IMR-90 (cell line): Measurements from ENCODE around the gene TGM2. TPM values are rescaled to one million over a fixed set of nuclear protein-coding genes. Genes with fewer than 3 reads are reported as not detected.
A peak's percentile ranks its signal among the peaks of the same experiment; 100 is the strongest.

Experiments
- ATAC-seq: fragments of 200-7000 bp; cut with Tn5 transposase; 2 replicates; pipeline ENCODE4 v1.9.1; 2020; ENCODE audit warnings: low read depth, mild to moderate bottlenecking, moderate library complexity
- BruUV-seq: library from RNA; stranded (reverse); fragments of 400-500 nt; replicated peaks from 2 replicates; lab custom pipeline; 2021; lab: Mats Ljungman, UMichigan
- CTCF ChIA-PET: fragments of 300-600 bp; formaldehyde crosslinking; extraction: SDS; loops from one replicate; lab custom pipeline; 2021; ENCODE audit warnings: antibody characterized with exemption; lab: Yijun Ruan, JAX
- POLR2A ChIA-PET: fragments of 300-600 bp; sonication (Branson Sonifier 250); formaldehyde crosslinking; loops from one replicate; lab custom pipeline; 2022; ENCODE audit warnings: antibody characterized with exemption; ENCODE audit not compliant: unreplicated experiment; lab: Charles Lee
- DNase-seq: peaks from one replicate; pipeline ENCODE4 v3.0.0; 2013
- H2AFZ ChIP-seq: replicated peaks from 2 replicates; pipeline ENCODE3; 2013; ENCODE audit warnings: low read length, mild to moderate bottlenecking; ENCODE audit not compliant: poor library complexity
- H2AK5ac ChIP-seq: 2 replicates; pipeline ENCODE4 v1.6.1; 2013; ENCODE audit warnings: low read depth, low read length, inconsistent platforms
- H2AK9ac ChIP-seq: replicated peaks from 2 replicates; pipeline ENCODE3; 2013; ENCODE audit warnings: mild to moderate bottlenecking, low read depth, low read length, moderate library complexity; ENCODE audit not compliant: poor library complexity
- H2BK120ac ChIP-seq: 2 replicates; pipeline ENCODE4 v1.6.1; 2013; ENCODE audit warnings: low read depth, low read length, inconsistent platforms
- H2BK15ac ChIP-seq: 3 replicates; pipeline ENCODE4 v1.6.1; 2013; ENCODE audit warnings: low read depth, low read length, inconsistent platforms
- H2BK20ac ChIP-seq: 2 replicates; pipeline ENCODE4 v1.6.1; 2013; ENCODE audit warnings: low read depth, mild to moderate bottlenecking, inconsistent platforms, low read length, moderate library complexity
- H2BK5ac ChIP-seq: 2 replicates; pipeline ENCODE4 v1.6.1; 2013; ENCODE audit warnings: mild to moderate bottlenecking, low read depth, low read length, inconsistent platforms; ENCODE audit not compliant: poor library complexity, severe bottlenecking
- H3K14ac ChIP-seq: replicated peaks from 2 replicates; pipeline ENCODE4 v1.6.1; 2013; ENCODE audit warnings: low read depth, low read length, inconsistent platforms
- H3K18ac ChIP-seq: 2 replicates; pipeline ENCODE4 v1.6.1; 2013; ENCODE audit warnings: low read depth, low read length, control low read depth
- H3K23ac ChIP-seq: 2 replicates; pipeline ENCODE4 v1.6.1; 2013; ENCODE audit warnings: low read depth, low read length, inconsistent platforms
- H3K27ac ChIP-seq: 2 replicates; pipeline ENCODE4 v1.5.1; 2013; ENCODE audit warnings: mild to moderate bottlenecking, control low read depth, low read length; ENCODE audit not compliant: insufficient read depth
- H3K27me3 ChIP-seq: 2 replicates; pipeline ENCODE4 v1.6.1; 2013; ENCODE audit warnings: low read length; ENCODE audit not compliant: control insufficient read depth, insufficient read depth
- H3K36me3 ChIP-seq: 2 replicates; pipeline ENCODE4 v1.6.1; 2013; ENCODE audit warnings: low read length, mixed read lengths; ENCODE audit not compliant: control insufficient read depth, insufficient read depth
- H3K4ac ChIP-seq: 2 replicates; pipeline ENCODE4 v1.6.1; 2013; ENCODE audit warnings: low read depth, low read length, inconsistent platforms
- H3K4me1 ChIP-seq: 2 replicates; pipeline ENCODE4 v1.6.1; 2013; ENCODE audit warnings: low read length, mixed read lengths; ENCODE audit not compliant: control insufficient read depth, insufficient read depth
- H3K4me2 ChIP-seq: 2 replicates; pipeline ENCODE4 v1.6.1; 2013; ENCODE audit warnings: low read depth, mild to moderate bottlenecking, control low read depth, low read length, moderate library complexity
- H3K4me3 ChIP-seq: 2 replicates; pipeline ENCODE4 v1.5.1; 2013; ENCODE audit warnings: low read depth, mild to moderate bottlenecking, control low read depth, low read length, moderate library complexity; ENCODE audit not compliant: insufficient read depth
- H3K56ac ChIP-seq: 2 replicates; pipeline ENCODE4 v1.6.1; 2013; ENCODE audit warnings: low read length, inconsistent platforms; ENCODE audit not compliant: insufficient read depth; ENCODE audit errors: extremely low read depth
- H3K79me1 ChIP-seq, 2 experiments: 2 replicates each; pipeline ENCODE4 v1.6.1; 2013; ENCODE audit warnings: low read length in 2 of 2, inconsistent platforms in 1 of 2, low read depth in 1 of 2
- H3K9ac ChIP-seq: 2 replicates; pipeline ENCODE4 v1.6.1; 2013; ENCODE audit warnings: low read depth, low read length, control low read depth
- H3K9me1 ChIP-seq: 2 replicates; pipeline ENCODE4 v1.6.1; 2013; ENCODE audit warnings: low read length, inconsistent platforms; ENCODE audit not compliant: insufficient read depth
- H3K9me3 ChIP-seq: 2 replicates; pipeline ENCODE4 v1.6.1; 2013; ENCODE audit warnings: low read length; ENCODE audit not compliant: control insufficient read depth, insufficient read depth
- H4K20me1 ChIP-seq: 2 replicates; pipeline ENCODE4 v1.6.1; 2013; ENCODE audit warnings: low read length, inconsistent platforms; ENCODE audit not compliant: insufficient read depth
- H4K5ac ChIP-seq: 2 replicates; pipeline ENCODE4 v1.6.1; 2013; ENCODE audit warnings: mild to moderate bottlenecking, low read depth, low read length, control low read depth
- H4K8ac ChIP-seq, 2 experiments: 2 replicates each; pipeline ENCODE4 v1.6.1; 2013; ENCODE audit warnings: low read depth in 2 of 2, low read length in 2 of 2, control low read depth in 1 of 2, inconsistent platforms in 1 of 2
- H4K91ac ChIP-seq: 2 replicates; pipeline ENCODE4 v1.6.1; 2013; ENCODE audit warnings: low read depth, low read length, inconsistent platforms; ENCODE audit not compliant: insufficient read depth
- CEBPB ChIP-seq: IDR thresholded peaks from 2 replicates; pipeline ENCODE4 v1.6.1; 2012; ENCODE audit warnings: low read depth, low read length, improper control_type of control experiment
- FOS ChIP-seq: fragments of 150-350 bp; IDR thresholded peaks from 2 replicates; pipeline ENCODE4 v1.6.1; 2016; ENCODE audit warnings: low read depth, low read length
- MAFK ChIP-seq: IDR thresholded peaks from 2 replicates; pipeline ENCODE4 v1.6.1; 2012; ENCODE audit warnings: low read depth, low read length, improper control_type of control experiment
- MAZ ChIP-seq: IDR thresholded peaks from 2 replicates; pipeline ENCODE4 v1.6.1; 2012; ENCODE audit warnings: low read depth, mild to moderate bottlenecking, low read length, improper control_type of control experiment, moderate library complexity, borderline replicate concordance
- POLR2A ChIP-seq: IDR thresholded peaks from 2 replicates; pipeline ENCODE4 v1.6.1; 2012; ENCODE audit warnings: mild to moderate bottlenecking, low read depth, low read length
- RAD21 ChIP-seq: IDR thresholded peaks from 2 replicates; pipeline ENCODE4 v1.6.1; 2012; ENCODE audit warnings: low read length, improper control_type of control experiment
- RCOR1 ChIP-seq: IDR thresholded peaks from 2 replicates; pipeline ENCODE4 v1.6.1; 2012; ENCODE audit warnings: mild to moderate bottlenecking, low read length, improper control_type of control experiment; ENCODE audit not compliant: insufficient replicate concordance
- WGBS, 2 experiments: methylation state at CpG; one replicate each; pipeline versions ENCODE4 v1.1.5 to v1.1.7; 2013; ENCODE audit warnings: missing lambda C conversion rate in 2 of 2; ENCODE audit not compliant: insufficient read length in 1 of 2; ENCODE audit errors: extremely low coverage in 2 of 2; 5-methylcytosine and 5-hydroxymethylcytosine counted together
- dilution Hi-C: fragments of 300-500 bp; cut with HindIII; formaldehyde crosslinking; loops from one replicate; pipeline ENCODE4 v1.14.3; 2018; ENCODE audit warnings: low sequenced_read_pairs; ENCODE audit not compliant: unreplicated experiment
- in situ Hi-C: fragments of 300-500 bp; cut with MboI; formaldehyde crosslinking; loops from 3 replicates; pipeline ENCODE4 v1.14.3; 2019; ENCODE audit warnings: low sequenced_read_pairs, inconsistent platforms, mixed read lengths
- intact Hi-C: fragments of 100-400 bp; cut with micrococcal nuclease; formaldehyde crosslinking; loops from 2 replicates; pipeline ENCODE4 v1.10.0; 2022
- polyA plus RNA-seq, 3 experiments: library from polyadenylated mRNA; depleted of rRNA; stranded (reverse); fragments of >200 nt; gene quantifications; 2 replicates each; pipeline ENCODE4 v1.2.3, GENCODE V29; 2012; ENCODE audit warnings: low replicate concordance in 1 of 3
- total RNA-seq: library from RNA; depleted of rRNA; stranded (reverse); fragments of >200 nt; gene quantifications from 2 replicates; pipeline ENCODE4 v1.2.3, GENCODE V29; 2012
- TF ChIP-seq, protein P1 (sequence below): conservative IDR thresholded peaks from 2 replicates; pipeline ENCODE4 v1.5.1; 2012; ENCODE audit warnings: mild to moderate bottlenecking, low read depth, low read length, improper control_type of control experiment

TGM2 gene
- total and polyA plus RNA-seq, 2 of the 4 experiments (the other 2 are of a cell fraction): 239 to 268 TPM

DNA sequence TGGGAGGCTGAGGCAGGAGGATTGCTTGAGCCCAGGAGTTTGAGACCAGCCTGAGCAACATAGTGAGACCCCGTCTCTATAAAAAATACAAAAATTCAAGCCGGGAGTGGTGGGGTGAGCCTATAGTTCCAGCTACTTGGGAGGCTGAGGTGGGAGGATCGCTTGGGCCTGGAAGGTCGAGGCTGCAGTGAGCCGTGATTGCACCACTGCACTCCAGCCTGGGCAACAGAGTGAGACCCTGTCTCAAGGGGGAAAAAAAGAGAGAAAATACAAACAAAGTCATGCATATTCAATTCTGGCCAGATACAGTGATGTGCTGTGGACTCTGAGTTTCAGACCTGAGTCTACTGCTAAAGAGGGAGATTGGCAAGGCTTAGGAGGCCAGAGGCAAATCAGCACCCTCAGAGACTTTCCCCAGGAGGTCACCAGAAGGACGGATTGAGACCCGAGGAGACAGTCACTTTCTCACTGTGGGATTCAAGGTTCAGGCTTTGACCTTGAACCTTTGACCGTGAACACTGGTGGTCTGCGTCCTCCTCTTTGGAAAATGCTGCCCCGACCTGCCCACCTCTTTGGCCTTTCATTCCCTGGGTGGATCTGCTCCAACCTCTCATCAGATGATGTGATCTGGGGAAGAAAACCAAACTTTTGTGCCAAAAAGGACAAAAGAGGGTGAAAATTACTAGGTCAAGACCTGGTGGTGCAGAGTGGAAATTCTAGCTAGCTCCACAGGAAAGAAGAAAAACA is 31.2 kb downstream of the TGM2 start:
- ChIA-PET CTCF (no interaction called here), POLR2A (no interaction called here)
- no peaks in the 10 kb centered on the region for H3K9me3 ChIP-seq
- WGBS, 2 experiments: no CpG with 5 or more reads among the region's 10 CpGs
- H3K9ac ChIP-seq: no peak overlapping the region
- intact Hi-C loops: no loop called here
- H3K9me1 ChIP-seq: peaks cover 15% of the 10 kb centered on the region
- H3K79me1 ChIP-seq: peaks cover 0 to 7% of the 10 kb centered on the region in 2 experiments; a peak in 2 of 4 replicates
- H4K20me1 ChIP-seq: no peaks in the 10 kb centered on the region
- H2BK20ac ChIP-seq: peak overlapping the region; percentile 73
- in situ Hi-C loops: no loop called here
- no TSS peak for BruUV-seq
- H3K4me2 ChIP-seq: no peak overlapping the region
- peak overlapping the region; percentile 94 for H2BK120ac ChIP-seq
- DNase-seq: no peak
- no peak overlapping the region for H2AFZ ChIP-seq
- H4K8ac ChIP-seq: peak overlapping the region; percentile 46 to 70; a peak in 3 of 4 replicates
- peak overlapping the region; percentile 25; the same call in 1 of the 2 replicates for H3K23ac ChIP-seq
- H2AK9ac ChIP-seq: peak overlapping the region; percentile 87
- no peak overlapping the region for H4K5ac ChIP-seq
- peaks cover 80% of the 10 kb centered on the region for H3K36me3 ChIP-seq
- H2BK5ac ChIP-seq: no peak overlapping the region
- no peak overlapping the region for H3K4me3 ChIP-seq
- H3K56ac ChIP-seq: no peak overlapping the region
- H3K14ac ChIP-seq: peak overlapping the region; percentile 85; the same call in 1 of the 2 replicates
- dilution Hi-C loops: no loop called here
- ATAC-seq: no peak
- H4K91ac ChIP-seq: peak overlapping the region; percentile 58
- peak overlapping the region; percentile 45; the same call in 2 of the 3 replicates for H2BK15ac ChIP-seq
- H3K4me1 ChIP-seq: peaks cover 7% of the 10 kb centered on the region
- H3K4ac ChIP-seq: peak overlapping the region; percentile 93
- peak overlapping the region; percentile 87; the same call in 1 of the 2 replicates for H2AK5ac ChIP-seq
- H3K27ac ChIP-seq: no peak overlapping the region
- no peaks in the 10 kb centered on the region for H3K27me3 ChIP-seq
- no peak overlapping the region for H3K18ac ChIP-seq
- no peak for TF ChIP-seq MAZ
- no peak for TF ChIP-seq FOS
- no peak for TF ChIP-seq RAD21
- TF ChIP-seq POLR2A: no peak
- TF ChIP-seq CEBPB: no peak
- TF ChIP-seq, protein P1, sequence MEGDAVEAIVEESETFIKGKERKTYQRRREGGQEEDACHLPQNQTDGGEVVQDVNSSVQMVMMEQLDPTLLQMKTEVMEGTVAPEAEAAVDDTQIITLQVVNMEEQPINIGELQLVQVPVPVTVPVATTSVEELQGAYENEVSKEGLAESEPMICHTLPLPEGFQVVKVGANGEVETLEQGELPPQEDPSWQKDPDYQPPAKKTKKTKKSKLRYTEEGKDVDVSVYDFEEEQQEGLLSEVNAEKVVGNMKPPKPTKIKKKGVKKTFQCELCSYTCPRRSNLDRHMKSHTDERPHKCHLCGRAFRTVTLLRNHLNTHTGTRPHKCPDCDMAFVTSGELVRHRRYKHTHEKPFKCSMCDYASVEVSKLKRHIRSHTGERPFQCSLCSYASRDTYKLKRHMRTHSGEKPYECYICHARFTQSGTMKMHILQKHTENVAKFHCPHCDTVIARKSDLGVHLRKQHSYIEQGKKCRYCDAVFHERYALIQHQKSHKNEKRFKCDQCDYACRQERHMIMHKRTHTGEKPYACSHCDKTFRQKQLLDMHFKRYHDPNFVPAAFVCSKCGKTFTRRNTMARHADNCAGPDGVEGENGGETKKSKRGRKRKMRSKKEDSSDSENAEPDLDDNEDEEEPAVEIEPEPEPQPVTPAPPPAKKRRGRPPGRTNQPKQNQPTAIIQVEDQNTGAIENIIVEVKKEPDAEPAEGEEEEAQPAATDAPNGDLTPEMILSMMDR: no peak
- TF ChIP-seq RCOR1: no peak
- TF ChIP-seq MAFK: no peak
